HG03175 (cell line): ENCODE measurements around the gene HDHD5.

Source experiments
- ATAC-seq: cut with Tn5 transposase; IDR thresholded peaks from one replicate; pipeline ENCODE4 v1.9.1; 2021; ENCODE audit warnings: mild to moderate bottlenecking, moderate library complexity; ENCODE audit not compliant: unreplicated experiment

Gene HDHD5

DNA sequence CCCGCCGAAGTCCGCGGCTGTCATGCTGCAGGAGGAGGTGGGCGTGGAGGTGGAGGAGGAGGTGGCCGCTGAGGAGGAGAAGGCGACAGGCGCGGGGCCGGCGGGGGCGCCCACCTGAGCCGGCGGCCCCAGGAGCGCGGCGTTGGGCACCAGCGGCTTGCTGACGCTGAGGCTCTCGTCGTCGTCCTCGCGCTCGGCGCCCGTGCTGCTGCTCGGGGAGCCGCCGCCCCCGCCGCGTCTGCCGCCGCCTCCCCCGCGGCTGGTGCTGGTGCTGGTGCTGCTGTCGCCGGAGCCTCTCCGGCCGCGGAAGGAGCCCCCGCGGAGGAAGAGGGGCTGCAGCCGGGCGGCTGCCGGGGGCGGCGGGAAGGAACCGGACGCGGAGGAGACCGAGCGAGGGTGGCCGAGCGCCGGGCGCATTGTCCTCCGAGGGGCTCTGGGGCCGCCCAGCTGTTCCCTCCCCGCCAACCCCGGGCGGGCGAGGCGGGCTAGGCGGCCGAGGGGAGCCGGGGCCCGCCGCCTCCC lies 38.3 kb downstream of the HDHD5 start:
- no peak for ATAC-seq

DNA sequence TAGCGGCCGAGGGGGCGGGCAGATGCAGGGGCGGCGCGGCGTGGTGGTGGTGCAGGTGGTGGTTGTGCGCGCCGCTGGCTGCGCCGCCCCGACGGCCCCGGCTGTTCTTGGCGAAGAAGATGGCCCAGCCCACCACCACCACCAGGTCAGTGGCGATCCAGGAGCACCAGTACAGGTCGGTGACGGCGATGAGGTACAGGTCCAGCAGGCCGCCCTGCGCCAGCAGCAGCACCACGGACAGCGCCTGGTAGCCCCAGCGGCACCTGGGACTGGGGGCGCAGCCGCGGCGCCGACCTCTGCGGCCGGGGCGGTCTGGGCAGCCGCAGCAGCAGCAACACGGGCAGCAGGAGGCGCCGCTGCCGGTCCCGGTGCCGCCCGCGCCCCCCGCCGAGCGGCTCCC lies 38.8 kb downstream of the HDHD5 start:
- ATAC-seq = no peak

GRCh38 chr22:17119481-17120202 lies 39.4 kb downstream of the HDHD5 start:
- ATAC-seq = no peak

DNA sequence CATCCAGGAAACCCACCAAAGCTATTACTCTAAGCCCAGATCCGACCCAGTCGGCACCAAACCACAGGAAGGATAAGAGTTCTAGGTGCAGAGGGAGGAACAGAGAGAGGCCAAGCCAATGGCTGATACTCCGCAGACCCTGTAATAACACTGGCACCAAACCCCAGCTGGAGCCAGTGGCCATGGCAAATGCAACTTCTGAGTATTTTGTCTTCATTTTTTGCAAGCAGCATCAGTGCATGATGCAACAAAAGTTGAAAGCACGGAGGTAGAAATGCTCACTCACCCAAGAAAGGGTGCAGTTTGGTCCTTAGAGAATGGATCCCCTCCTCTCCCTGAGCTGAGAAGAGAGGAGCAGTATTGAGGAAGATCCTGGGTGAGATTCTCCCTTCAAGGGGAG lies 40.7 kb downstream of the HDHD5 start:
- no peak for ATAC-seq

GRCh38 chr22:17117890-17118289 lies 41.2 kb downstream of the HDHD5 start:
- ATAC-seq = no peak

DNA sequence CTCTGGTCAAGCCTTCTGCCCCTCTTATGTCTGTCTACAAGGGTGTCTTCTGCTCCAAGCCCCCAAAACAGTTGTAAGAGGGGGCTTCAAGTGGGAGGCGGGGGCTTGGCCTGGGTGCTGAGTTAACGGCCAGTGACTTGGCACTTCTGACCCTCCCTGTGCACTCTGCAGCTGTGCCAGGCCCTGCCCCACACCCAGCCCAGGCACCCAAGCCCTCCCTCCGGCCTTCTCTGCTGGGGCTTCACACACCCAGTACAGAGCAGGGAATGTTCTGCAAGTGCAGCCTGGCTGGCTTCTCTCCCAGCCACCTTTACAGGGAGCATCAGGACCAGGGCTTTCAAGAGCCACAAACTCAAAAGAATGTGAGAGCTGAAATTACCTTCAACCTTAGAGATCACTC lies 41.7 kb downstream of the HDHD5 start:
- ATAC-seq = no peak

DNA sequence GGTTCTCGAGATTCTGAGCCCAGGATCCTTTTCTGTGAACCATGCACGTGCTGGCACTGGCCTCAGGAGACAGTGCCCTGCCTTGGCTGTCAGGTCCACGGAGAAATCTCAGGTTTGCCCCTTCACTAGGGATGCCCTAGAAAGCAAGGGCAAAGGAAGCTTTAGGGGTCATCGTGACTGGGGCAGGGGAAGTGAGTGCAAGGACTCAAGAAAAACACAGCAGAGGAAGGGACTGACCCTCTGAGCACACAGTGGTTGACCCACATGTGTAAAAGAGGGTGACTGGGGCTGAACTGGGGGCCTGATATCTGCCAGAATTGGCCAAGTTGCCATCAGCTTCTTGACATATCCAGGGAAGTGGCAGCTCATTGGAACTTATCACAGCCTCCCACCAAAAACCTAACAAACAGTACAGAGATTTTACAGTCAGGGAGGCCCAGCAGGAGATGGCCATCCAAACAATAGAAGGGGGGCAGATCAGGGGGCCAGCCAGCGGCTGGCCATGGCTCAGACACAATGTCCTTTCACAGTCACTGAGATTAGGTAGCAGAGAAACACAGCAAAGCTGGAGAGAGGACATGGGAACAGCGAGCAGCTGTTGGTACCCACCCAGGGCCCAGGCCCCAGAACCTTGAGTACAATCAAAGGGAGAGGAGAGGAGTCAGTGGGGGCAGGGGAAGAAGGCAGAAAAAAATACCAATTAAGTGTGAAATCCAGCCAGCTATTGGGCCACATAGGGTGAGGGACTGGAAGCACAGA lies 42.3 kb downstream of the HDHD5 start:
- ATAC-seq = no peak

DNA sequence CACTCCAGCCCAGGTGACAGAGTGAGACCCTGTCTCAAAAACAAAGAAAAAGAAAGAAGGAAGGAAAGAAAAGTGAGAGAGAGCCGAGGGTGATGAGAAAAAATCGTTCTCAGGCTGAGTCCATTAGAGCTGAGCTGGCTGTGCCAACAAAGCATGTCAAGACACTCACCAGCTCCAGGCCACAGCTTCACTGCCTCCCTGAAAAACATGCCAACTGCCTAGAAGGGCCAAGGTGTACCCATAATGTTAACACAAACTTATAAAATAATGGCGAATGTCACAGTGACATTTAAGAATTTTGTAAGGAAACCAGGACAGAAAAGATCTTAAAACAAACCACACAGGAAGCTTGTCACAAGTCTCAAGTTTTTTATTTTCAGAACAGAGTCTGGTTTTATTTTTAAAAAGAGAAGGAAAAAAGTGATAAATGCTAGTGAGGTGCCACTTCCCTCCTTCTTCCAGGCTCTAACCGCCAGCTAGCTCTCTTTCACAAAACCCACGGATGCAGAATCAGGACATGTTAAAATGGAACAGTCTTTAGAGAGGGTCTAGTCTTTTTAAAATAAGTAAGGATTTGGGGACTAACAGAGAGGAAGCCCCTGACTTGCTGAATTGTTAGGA lies 43.0 kb downstream of the HDHD5 start:
- no peak for ATAC-seq

GRCh38 chr22:17115236-17115635 lies 43.8 kb downstream of the HDHD5 start:
- ATAC-seq = no peak

- no peak for ATAC-seq
These were observed 44.2 kb downstream of the HDHD5 start for GRCh38 chr22:17114898-17115235.

GRCh38 chr22:17114173-17114897 lies 44.7 kb downstream of the HDHD5 start:
- no peak for ATAC-seq

DNA sequence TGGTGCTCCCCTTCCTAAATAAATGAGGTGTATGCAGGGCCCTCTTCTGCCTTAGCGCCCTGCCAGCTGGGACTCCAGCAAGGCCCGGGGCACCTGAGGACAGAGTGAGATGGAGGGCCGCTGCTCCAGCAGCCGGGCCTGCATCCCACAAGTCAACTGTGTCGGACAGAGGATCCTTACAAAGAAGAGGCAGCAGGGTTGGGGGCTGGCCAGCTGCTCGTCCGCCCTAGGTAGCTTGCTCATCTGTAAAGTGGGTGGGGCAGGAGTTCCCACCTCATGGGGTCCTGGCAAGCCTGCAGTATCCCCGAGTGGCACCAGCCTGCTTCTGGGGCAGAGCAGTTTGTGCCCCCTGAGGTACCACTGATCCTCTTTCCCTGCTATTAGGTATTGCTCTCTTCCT lies 45.5 kb downstream of the HDHD5 start:
- no peak for ATAC-seq

GRCh38 chr22:17112491-17113042 lies 46.5 kb downstream of the HDHD5 start:
- no peak for ATAC-seq

GRCh38 chr22:17110791-17111550 lies 48.1 kb downstream of the HDHD5 start:
- ATAC-seq = no peak

DNA sequence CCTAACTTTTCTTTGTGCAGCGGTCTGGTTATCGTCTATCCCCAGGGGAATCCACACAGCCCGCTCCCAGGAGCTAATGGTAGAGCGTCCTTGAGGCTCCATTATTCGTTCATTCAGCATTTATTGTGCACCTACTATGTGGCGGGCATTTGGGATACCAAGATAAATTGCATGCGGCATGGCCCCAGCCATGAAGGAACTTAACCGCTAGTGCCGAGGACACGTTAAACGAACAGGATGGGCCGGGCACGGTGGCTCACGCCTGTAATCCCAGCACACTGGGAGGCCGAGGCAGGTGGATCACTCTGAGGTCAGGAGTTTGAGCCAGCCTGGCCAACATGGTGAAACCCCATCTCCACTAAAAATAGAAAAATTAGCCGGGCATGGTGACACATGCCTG lies 49.1 kb downstream of the HDHD5 start:
- ATAC-seq = no peak

DNA sequence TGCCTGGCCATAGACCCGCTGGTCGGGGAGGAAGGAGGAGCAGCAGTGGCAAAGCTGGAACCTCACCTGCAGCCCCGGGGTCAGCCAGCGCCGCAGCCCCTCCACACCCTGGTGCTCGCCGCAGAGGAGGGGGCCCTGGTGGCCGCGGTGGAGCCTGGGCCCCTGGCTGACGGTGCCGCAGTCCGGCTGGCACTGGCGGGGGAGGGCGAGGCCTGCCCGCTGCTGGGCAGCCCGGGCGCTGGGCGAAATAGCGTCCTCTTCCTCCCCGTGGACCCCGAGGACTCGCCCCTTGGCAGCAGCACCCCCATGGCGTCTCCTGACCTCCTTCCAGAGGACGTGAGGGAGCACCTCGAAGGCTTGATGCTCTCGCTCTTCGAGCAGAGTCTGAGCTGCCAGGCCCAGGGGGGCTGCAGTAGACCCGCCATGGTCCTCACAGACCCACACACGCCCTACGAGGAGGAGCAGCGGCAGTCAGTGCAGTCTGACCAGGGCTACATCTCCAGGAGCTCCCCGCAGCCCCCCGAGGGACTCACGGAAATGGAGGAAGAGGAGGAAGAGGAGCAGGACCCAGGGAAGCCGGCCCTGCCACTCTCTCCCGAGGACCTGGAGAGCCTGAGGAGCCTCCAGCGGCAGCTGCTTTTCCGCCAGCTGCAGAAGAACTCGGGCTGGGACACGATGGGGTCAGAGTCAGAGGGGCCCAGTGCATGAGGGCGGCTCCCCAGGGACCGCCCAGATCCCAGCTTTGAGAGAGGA lies 49.8 kb downstream of the HDHD5 start:
- no peak for ATAC-seq

DNA sequence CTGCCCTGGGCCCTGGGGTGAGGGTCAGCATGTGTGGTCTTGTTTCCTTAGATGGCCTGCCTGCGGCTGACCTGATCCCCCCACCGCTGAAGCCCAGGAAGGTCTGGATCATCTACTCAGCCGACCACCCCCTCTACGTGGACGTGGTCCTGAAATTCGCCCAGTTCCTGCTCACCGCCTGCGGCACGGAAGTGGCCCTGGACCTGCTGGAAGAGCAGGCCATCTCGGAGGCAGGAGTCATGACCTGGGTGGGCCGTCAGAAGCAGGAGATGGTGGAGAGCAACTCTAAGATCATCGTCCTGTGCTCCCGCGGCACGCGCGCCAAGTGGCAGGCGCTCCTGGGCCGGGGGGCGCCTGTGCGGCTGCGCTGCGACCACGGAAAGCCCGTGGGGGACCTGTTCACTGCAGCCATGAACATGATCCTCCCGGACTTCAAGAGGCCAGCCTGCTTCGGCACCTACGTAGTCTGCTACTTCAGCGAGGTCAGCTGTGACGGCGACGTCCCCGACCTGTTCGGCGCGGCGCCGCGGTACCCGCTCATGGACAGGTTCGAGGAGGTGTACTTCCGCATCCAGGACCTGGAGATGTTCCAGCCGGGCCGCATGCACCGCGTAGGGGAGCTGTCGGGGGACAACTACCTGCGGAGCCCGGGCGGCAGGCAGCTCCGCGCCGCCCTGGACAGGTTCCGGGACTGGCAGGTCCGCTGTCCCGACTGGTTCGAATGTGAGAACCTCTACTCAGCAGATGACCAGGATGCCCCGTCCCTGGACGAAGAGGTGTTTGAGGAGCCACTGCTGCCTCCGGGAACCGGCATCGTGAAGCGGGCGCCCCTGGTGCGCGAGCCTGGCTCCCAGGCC lies 50.6 kb downstream of the HDHD5 start:
- ATAC-seq = no peak

GRCh38 chr22:17107547-17107810 lies 51.6 kb downstream of the HDHD5 start:
- no peak for ATAC-seq
